Measurements from ENCODE around the gene JADE1. TPM values are rescaled to one million over a fixed set of nuclear protein-coding genes. Genes with fewer than 3 reads are reported as not detected.
A peak's percentile ranks its signal among the peaks of the same experiment; 100 is the strongest.

Gene JADE1
- total RNA-seq, 1 donor from 2014 or later: 25.2 TPM

DNA sequence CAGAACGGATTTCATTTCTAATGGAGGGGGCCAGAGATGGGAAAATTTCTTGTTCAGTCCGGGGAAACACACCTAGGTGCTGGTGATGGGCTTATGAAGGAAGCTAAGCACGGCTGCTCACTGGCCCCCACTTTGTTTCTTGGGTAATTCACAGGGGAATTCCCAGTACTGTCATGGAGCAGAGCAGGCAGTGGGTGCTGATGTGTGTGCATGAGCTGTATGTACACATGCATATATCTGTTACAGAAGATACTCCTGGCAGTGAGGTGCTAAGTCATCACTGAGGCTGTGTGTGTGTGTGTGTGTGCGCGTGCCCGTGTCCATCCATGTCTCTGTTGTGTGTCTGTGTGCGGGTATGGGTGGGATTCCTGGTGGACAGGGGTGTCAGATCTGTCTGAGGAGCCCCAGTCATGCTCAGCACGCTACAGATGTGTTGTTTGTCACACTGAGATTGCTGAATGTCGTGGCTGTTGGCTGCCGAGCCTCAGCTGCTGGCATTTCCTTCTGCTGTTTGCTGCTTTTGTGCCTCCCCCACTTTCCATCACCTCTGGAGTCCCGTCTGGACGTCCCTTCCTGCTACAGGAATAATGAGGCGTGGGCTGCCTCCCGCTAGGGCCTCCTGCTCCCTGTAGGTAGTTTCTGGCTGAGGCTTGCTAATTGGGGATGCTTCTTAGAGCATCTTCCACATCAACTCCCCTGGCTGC lies 53.3 kb downstream of the JADE1 start:
- ATAC-seq (no peak), DNase-seq (ENCODE audit: low spot score) (no peak)
- intact Hi-C loops (cut with DNase I): loop anchor here (10.0 kb wide), 1 partner anchor 408 kb away; no protein-coding TSS in a partner anchor

DNA sequence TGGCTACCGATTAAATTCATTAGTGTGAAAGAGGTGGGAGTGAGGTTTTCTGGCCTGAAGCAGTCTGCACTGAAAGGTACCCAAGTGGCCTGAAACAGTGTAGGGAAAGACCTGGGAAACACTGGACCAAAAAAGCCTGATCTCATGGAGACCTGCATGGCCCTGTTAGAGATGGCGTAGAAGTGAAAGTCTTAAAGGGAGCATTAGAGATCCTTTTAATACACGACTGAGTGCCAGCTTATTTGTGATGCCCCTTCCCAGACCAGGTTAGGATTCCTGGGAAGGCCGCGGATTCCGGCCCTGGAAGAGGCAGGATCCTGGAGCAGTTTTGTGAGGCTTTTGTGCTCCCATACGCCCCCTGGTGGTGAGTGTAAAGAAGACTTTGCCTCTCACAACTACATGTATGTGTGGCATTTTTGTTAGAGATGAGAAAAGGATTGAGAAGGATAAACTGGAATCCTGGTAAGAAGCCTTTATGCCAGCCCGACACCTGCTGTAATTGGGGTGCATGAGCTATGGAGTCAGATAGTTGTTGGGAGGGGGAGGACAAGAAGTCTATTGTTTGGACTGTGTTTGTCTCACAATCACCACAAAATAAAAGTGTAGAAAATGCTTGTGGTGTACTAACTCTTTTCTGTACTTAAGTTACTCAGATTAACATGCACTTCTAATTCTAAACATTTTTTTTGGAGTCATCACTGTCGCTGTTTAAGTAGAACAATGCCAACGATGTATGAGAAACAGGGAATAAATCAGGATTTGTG lies 54.0 kb downstream of the JADE1 start:
- intact Hi-C loops (cut with DNase I): loop anchor here (10.0 kb wide), 1 partner anchor 409 kb away; no protein-coding TSS in a partner anchor
- peak; percentile 76 for ATAC-seq
- DNase-seq (ENCODE audit: low spot score): peak; percentile 89

DNA sequence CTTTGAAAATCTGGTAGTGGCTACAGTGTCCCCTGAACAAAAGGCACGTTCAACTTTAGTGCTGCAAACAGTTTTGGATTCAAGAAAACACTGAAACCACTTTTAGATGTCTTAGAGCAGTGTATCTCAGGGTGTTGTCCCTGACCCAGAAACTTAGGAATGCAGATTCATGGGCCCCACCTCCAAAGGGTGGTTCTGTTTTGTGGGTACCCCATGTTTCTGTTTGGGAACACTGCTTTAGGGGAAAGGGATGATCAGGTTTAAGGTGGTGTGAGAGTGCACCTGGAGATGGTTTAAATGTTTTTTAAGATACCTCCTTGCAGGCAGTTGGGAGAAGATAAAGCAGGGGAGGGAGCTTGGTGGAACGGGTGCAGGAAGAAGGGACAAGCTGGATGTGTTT lies 55.6 kb downstream of the JADE1 start:
- no peak for DNase-seq (ENCODE audit: low spot score)
- no peak for ATAC-seq
- intact Hi-C loops (cut with DNase I): loop anchor here (10.0 kb wide), 1 partner anchor 410 kb away; no protein-coding TSS in a partner anchor

DNA sequence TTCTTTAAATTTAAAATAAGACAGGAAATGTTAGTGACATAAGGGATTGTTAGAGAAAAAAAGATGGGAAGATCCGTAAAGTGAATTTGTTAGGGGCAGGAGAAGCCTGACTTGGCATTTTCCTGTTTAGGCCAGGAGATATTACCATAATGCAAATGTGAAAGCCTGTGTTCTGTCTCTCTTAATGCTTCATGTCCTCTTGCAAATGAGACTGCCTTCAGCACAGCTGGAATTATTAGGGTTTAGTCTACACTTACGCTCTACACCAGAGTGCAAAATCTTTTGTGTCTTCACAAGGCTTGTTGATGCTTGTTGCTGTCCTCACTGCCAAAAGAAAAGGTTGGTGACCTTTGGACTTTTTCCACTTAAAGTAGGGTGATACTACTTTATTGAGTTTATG lies 56.8 kb downstream of the JADE1 start:
- no peak for ATAC-seq
- intact Hi-C loops (cut with DNase I): loop anchor here (10.0 kb wide), 1 partner anchor 411 kb away; no protein-coding TSS in a partner anchor

GRCh38 chr4:128866691-128867090 lies 57.2 kb downstream of the JADE1 start:
- intact Hi-C loops (cut with DNase I): loop anchor here (10.0 kb wide), 1 partner anchor 412 kb away; no protein-coding TSS in a partner anchor
- DNase-seq (ENCODE audit: low spot score) (no peak), ATAC-seq (no peak)

More for the DNA sequence above, 56.8 kb downstream of the JADE1 start:
- DNase-seq (ENCODE audit: low spot score): no peak

- no peak for ATAC-seq
- no peak for DNase-seq (ENCODE audit: low spot score)
- intact Hi-C loops (cut with DNase I): loop anchor here (10.0 kb wide), 1 partner anchor 414 kb away; no protein-coding TSS in a partner anchor
These were observed 59.3 kb downstream of the JADE1 start for GRCh38 chr4:128868758-128869157.

GRCh38 chr4:128869776-128870509 lies 60.4 kb downstream of the JADE1 start:
- DNase-seq (ENCODE audit: low spot score) (no peak), ATAC-seq (no peak)
- intact Hi-C loops (cut with DNase I): loop anchor here (10.0 kb wide), 1 partner anchor 415 kb away; no protein-coding TSS in a partner anchor

GRCh38 chr4:128871948-128872347 lies 62.4 kb downstream of the JADE1 start:
- intact Hi-C loops (cut with DNase I): no loop called here
- ATAC-seq: peak; percentile 20

GRCh38 chr4:128876200-128876599 lies 66.7 kb downstream of the JADE1 start:
- no peak for DNase-seq (ENCODE audit: low spot score)

More at GRCh38 chr4:128871948-128872347, 62.4 kb downstream of the JADE1 start:
- DNase-seq (ENCODE audit: low spot score): no peak

DNA sequence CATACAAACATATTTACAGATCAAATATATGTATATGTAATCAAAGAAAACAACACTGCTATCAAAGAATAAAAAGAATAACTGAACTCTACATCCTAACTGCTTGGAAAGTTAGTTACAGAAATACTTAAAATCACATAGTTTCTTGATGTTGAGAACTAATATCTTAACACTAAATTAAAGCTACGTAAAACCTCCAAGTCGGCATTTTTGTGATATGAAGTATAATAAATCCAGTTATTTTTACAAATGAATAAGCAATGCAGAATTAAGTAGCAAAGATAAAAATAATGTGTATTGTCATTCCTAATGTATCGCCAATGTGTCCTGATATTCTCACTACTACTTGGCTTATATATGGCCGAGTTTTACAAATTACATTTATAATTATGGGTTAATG lies 68.4 kb downstream of the JADE1 start:
- ATAC-seq (no peak), DNase-seq (ENCODE audit: low spot score) (no peak)
- intact Hi-C loops (cut with DNase I): no loop called here

More at GRCh38 chr4:128876200-128876599, 66.7 kb downstream of the JADE1 start:
- intact Hi-C loops (cut with DNase I): no loop called here
- ATAC-seq: no peak

DNA sequence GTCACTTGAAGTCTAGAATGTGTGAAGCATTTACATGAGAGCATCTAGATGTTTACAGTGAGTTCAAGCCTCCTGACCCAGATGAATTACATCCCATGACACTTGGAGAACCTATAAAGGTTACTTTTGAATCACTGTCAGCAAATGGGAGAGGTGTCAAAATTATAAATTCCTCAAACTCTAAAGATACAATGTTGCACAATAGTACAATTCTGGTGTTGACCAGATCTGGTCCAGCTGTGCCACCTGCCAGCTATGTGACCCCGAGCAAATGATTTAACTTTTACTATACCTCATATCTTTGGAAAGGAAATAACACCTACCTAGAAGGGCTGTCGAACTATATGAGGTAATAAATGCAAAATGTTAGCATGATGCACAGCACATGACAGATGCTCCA lies 69.8 kb downstream of the JADE1 start:
- DNase-seq (ENCODE audit: low spot score): no peak
- intact Hi-C loops (cut with DNase I): no loop called here
- ATAC-seq: no peak

GRCh38 chr4:128879971-128880370 lies 70.5 kb downstream of the JADE1 start:
- no peak for ATAC-seq
- DNase-seq (ENCODE audit: low spot score): no peak
- intact Hi-C loops (cut with DNase I): no loop called here

- no peak for ATAC-seq
- no peak for DNase-seq (ENCODE audit: low spot score)
- intact Hi-C loops (cut with DNase I): no loop called here
These were observed 71.2 kb downstream of the JADE1 start for GRCh38 chr4:128880662-128881061.

DNA sequence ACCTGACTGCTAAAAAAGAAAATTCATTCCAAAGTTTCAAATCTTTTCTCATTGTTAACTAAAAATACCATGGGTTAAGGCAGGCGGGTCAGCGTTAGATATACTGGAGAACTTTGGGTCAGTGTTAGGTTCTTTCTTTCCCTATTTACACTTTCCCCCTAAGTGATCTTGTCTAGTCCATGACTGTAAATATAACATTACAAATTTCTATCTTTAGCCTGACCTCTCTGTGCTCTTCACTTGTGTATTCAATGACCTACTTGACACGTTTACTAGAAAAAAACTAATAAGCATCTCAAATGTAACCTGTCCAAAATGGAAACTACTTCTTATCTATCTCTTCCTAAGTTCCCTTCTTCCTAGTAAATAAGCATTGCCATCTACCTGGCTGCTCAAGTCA lies 95.3 kb downstream of the JADE1 start:
- ATAC-seq (no peak), DNase-seq (ENCODE audit: low spot score) (no peak)
- intact Hi-C loops (cut with DNase I): no loop called here

GRCh38 chr4:128906581-128906980 lies 97.1 kb downstream of the JADE1 start:
- DNase-seq (ENCODE audit: low spot score): no peak
- no peak for ATAC-seq
- intact Hi-C loops (cut with DNase I): no loop called here

- ATAC-seq (no peak), DNase-seq (ENCODE audit: low spot score) (no peak)
- intact Hi-C loops (cut with DNase I): no loop called here
These were observed 98.5 kb downstream of the JADE1 start for GRCh38 chr4:128907981-128908380.

- intact Hi-C loops (cut with DNase I): no loop called here
- DNase-seq (ENCODE audit: low spot score) (no peak), ATAC-seq (no peak)
These were observed 99.2 kb downstream of the JADE1 start for GRCh38 chr4:128908735-128909134.

- ATAC-seq: no peak
- no peak for DNase-seq (ENCODE audit: low spot score)
- intact Hi-C loops (cut with DNase I): no loop called here
These were observed 103.7 kb downstream of the JADE1 start for GRCh38 chr4:128913228-128913627.

GRCh38 chr4:128915544-128915943 lies 106.0 kb downstream of the JADE1 start:
- intact Hi-C loops (cut with DNase I): no loop called here
- DNase-seq (ENCODE audit: low spot score): no peak
- no peak for ATAC-seq

All from sciatic nerve (tissue), 2 donors.